ENCODE measurements around the gene NEK4.

GRCh38 chr3:52809662-52810377, 39.1 kb upstream of the NEK4 start:
- TF ChIP-seq CTCF (IDR thresholded peaks at IDR 0.05) (no peak), EZH2 (IDR thresholded peaks at IDR 0.05; ENCODE audit: borderline replicate concordance, insufficient read depth, low read depth, low read length, poor library complexity, severe bottlenecking) (no peak)

All from B cell (primary cell).